Neural cell (in vitro differentiated cells): ENCODE measurements around the gene PRSS57. TPM values are rescaled to one million over a fixed set of nuclear protein-coding genes. Genes with fewer than 3 reads are reported as not detected.

ENCODE experiments used
- H2AFZ ChIP-seq: fragments of 200-600, 300-800 bp; sonication (generic), shearing (Covaris generic); 2 replicates; pipeline ENCODE4 v1.6.0; 2014; ENCODE audit warnings: low read depth, mild to moderate bottlenecking, antibody characterized with exemption, low read length, moderate library complexity
- H3F3A ChIP-seq: fragments of 200-600 bp; shearing (Covaris generic); 2 replicates; pipeline ENCODE4 v1.6.1; 2016; ENCODE audit warnings: mild to moderate bottlenecking, moderate library complexity, mixed read lengths, antibody characterized with exemption, low read length; ENCODE audit not compliant: insufficient read depth, poor library complexity, severe bottlenecking
- H3K27ac ChIP-seq: fragments of 200-600, 300-800 bp; sonication (generic), shearing (Covaris generic); 2 replicates; pipeline ENCODE4 v1.5.1; 2014; ENCODE audit warnings: mild to moderate bottlenecking, low read length, moderate library complexity
- H3K27me3 ChIP-seq: fragments of 300-800, 200-600 bp; sonication (generic), shearing (Covaris generic); 2 replicates; pipeline ENCODE4 v1.6.0; 2014; ENCODE audit warnings: mild to moderate bottlenecking, low read depth, low read length, moderate library complexity; ENCODE audit not compliant: insufficient read depth
- H3K36me3 ChIP-seq: fragments of 300-800, 200-600 bp; sonication (generic), shearing (Covaris generic); 2 replicates; pipeline ENCODE4 v1.5.1; 2014; ENCODE audit warnings: mild to moderate bottlenecking, antibody characterized with exemption, low read length, moderate library complexity; ENCODE audit not compliant: insufficient read depth
- H3K4me2 ChIP-seq: fragments of 300-800, 200-600 bp; sonication (generic), shearing (Covaris generic); 2 replicates; pipeline ENCODE4 v1.6.0; 2014; ENCODE audit warnings: mild to moderate bottlenecking, low read length
- H3K4me3 ChIP-seq: fragments of 300-800, 200-600 bp; sonication (generic), shearing (Covaris generic); 2 replicates; pipeline ENCODE4 v1.5.1; 2014; ENCODE audit warnings: mild to moderate bottlenecking, low read length, moderate library complexity
- H3K79me2 ChIP-seq: fragments of 200-600 bp; shearing (Covaris generic); replicated peaks from 2 replicates; pipeline ENCODE4 v1.6.0; 2014; ENCODE audit warnings: mild to moderate bottlenecking, low read length, moderate library complexity; ENCODE audit not compliant: insufficient read depth
- H3K9ac ChIP-seq: fragments of 300-800, 200-600 bp; sonication (generic), shearing (Covaris generic); 2 replicates; pipeline ENCODE4 v1.6.1; 2016; ENCODE audit warnings: mild to moderate bottlenecking, low read length, mixed read lengths
- H3K9me2 ChIP-seq: fragments of 200-600 bp; shearing (Covaris generic); 2 replicates; pipeline ENCODE4 v1.6.1; 2016; ENCODE audit warnings: mild to moderate bottlenecking, low read length, mixed read lengths; ENCODE audit not compliant: insufficient read depth
- H3K9me3 ChIP-seq: fragments of 200-600, 300-800 bp; sonication (generic), shearing (Covaris generic); 2 replicates; pipeline ENCODE4 v1.6.1; 2016; ENCODE audit warnings: mild to moderate bottlenecking, mixed run types, low read length, moderate library complexity, mixed read lengths
- H4K20me1 ChIP-seq: fragments of 200-600 bp; shearing (Covaris generic); 2 replicates; pipeline ENCODE4 v1.6.1; 2016; ENCODE audit warnings: mild to moderate bottlenecking, mixed run types; ENCODE audit not compliant: insufficient read depth
- CTCF ChIP-seq: fragments of 450-650 bp; IDR thresholded peaks from 2 replicates; pipeline ENCODE4 v1.5.1; 2014; ENCODE audit warnings: antibody characterized with exemption, mild to moderate bottlenecking, moderate library complexity; ENCODE audit not compliant: poor library complexity, severe bottlenecking
- EP300 ChIP-seq: fragments of 450-650 bp; conservative IDR thresholded peaks from 2 replicates; pipeline ENCODE4 v1.6.1; 2014; ENCODE audit warnings: antibody characterized with exemption, mild to moderate bottlenecking, moderate library complexity; ENCODE audit not compliant: poor library complexity, severe bottlenecking
- EZH2 ChIP-seq: fragments of 200-600, 300-800 bp; shearing (Covaris generic), sonication (generic); IDR thresholded peaks from 2 replicates; pipeline ENCODE4 v1.6.1; 2014; ENCODE audit warnings: antibody characterized with exemption, low read length, borderline replicate concordance, mild to moderate bottlenecking; ENCODE audit not compliant: insufficient read depth, poor library complexity, severe bottlenecking
- MXI1 ChIP-seq: fragments of 450-650 bp; conservative IDR thresholded peaks from 2 replicates; pipeline ENCODE4 v1.6.1; 2014; ENCODE audit warnings: antibody characterized with exemption, mild to moderate bottlenecking; ENCODE audit not compliant: poor library complexity, severe bottlenecking
- POLR2AphosphoS5 ChIP-seq: IDR thresholded peaks from 2 replicates; pipeline ENCODE4 v1.6.1; 2012
- RAD21 ChIP-seq: fragments of 450-650 bp; conservative IDR thresholded peaks from 2 replicates; pipeline ENCODE4 v1.6.1; 2014; ENCODE audit warnings: antibody characterized with exemption, mild to moderate bottlenecking, moderate library complexity
- REST ChIP-seq: IDR thresholded peaks from 2 replicates; pipeline ENCODE4 v1.6.1; 2012; ENCODE audit warnings: borderline replicate concordance
- SMC3 ChIP-seq: fragments of 450-650 bp; conservative IDR thresholded peaks from 2 replicates; pipeline ENCODE4 v1.6.1; 2014; ENCODE audit warnings: antibody characterized with exemption, mild to moderate bottlenecking, moderate library complexity; ENCODE audit not compliant: poor library complexity
- TAF1 ChIP-seq: IDR thresholded peaks from 2 replicates; pipeline ENCODE4 v1.6.1; 2012; ENCODE audit warnings: low read depth
- polyA plus RNA-seq: library from polyadenylated mRNA; depleted of rRNA; stranded (reverse); fragments of >200 nt; gene quantifications from 2 replicates; pipeline ENCODE4 v1.2.3, GENCODE V29; 2014

PRSS57 gene
- polyA plus RNA-seq, 1 donor from 2014 or later = not detected

GRCh38 chr19:736125-736524 is 40.9 kb upstream of the PRSS57 start:
- H3K36me3 ChIP-seq = peaks cover 3% of the 10 kb centered on the region
- H3K9ac ChIP-seq = no peak overlapping the region
- H3K9me3 ChIP-seq = no peaks in the 10 kb centered on the region
- no peaks in the 10 kb centered on the region for H3F3A ChIP-seq
- no peaks in the 10 kb centered on the region for H3K9me2 ChIP-seq
- no peaks in the 10 kb centered on the region for H3K79me2 ChIP-seq
- H3K27ac ChIP-seq = no peak overlapping the region
- H3K27me3 ChIP-seq = no peaks in the 10 kb centered on the region
- no peak overlapping the region for H3K4me3 ChIP-seq
- no peak overlapping the region for H2AFZ ChIP-seq
- TF ChIP-seq RAD21 = no peak
- H4K20me1 ChIP-seq = no peaks in the 10 kb centered on the region
- no peak overlapping the region for H3K4me2 ChIP-seq

GRCh38 chr19:734716-735115 is 39.5 kb upstream of the PRSS57 start:
- no peaks in the 10 kb centered on the region for H3K9me2 ChIP-seq
- no peak overlapping the region for H3K27ac ChIP-seq
- no peaks in the 10 kb centered on the region for H4K20me1 ChIP-seq
- H3K27me3 ChIP-seq = no peaks in the 10 kb centered on the region
- H3K4me2 ChIP-seq = no peak overlapping the region
- no peaks in the 10 kb centered on the region for H3K79me2 ChIP-seq
- H3K9me3 ChIP-seq = no peaks in the 10 kb centered on the region
- H2AFZ ChIP-seq = no peak overlapping the region
- H3K36me3 ChIP-seq = peaks cover 3% of the 10 kb centered on the region
- H3F3A ChIP-seq = no peaks in the 10 kb centered on the region
- H3K9ac ChIP-seq = no peak overlapping the region
- H3K4me3 ChIP-seq = no peak overlapping the region
- TF ChIP-seq TAF1 = no peak
- no peak for TF ChIP-seq CTCF
- TF ChIP-seq SMC3 = no peak
- no peak for TF ChIP-seq EZH2
- no peak for TF ChIP-seq EP300
- no peak for TF ChIP-seq POLR2AphosphoS5
- no peak for TF ChIP-seq MXI1
- no peak for TF ChIP-seq REST
- no peak for TF ChIP-seq RAD21
